Measurements from ENCODE around the gene RPS6KA2. TPM values are rescaled to one million over a fixed set of nuclear protein-coding genes. Genes with fewer than 3 reads are reported as not detected.

Gene RPS6KA2
- total and polyA plus RNA-seq, 2 donors (not counting 1 experiment from before 2014, with no cell fraction given): 2.2 to 16.0 TPM

DNA sequence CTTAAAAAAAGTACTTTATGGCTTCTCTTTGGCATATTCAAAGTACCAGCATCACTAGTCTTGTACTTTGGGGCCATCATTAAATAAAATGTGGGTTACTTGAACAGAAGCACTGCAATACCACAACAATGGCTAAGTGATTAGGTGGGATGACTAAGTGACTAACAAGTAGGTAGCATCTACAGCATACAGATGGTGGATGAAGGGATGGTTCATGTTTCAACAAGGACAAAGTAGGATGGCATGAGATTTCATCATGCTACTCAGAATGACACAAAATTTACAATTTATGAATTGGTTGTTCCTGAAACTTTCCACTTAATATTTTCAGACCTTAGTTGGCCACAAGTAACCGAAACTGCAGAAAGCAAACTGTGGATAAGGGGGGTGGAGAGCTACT lies 252.0 kb downstream of the RPS6KA2 start:
- H3K27me3 ChIP-seq (replicated peaks in 1 of 4; ENCODE audit: control extremely low read depth in 1 of 4, control insufficient read depth in 3 of 4, insufficient read depth in 4 of 4, low read length in 3 of 4): no peaks in the 10 kb centered on the region
- no peaks in the 10 kb centered on the region for H4K20me1 ChIP-seq (ENCODE audit: control insufficient read depth, insufficient read depth, low read length, poor library complexity, severe bottlenecking)
- no peaks in the 10 kb centered on the region for H3K4me1 Mint-ChIP-seq
- no peak for TF ChIP-seq EZH2 (IDR thresholded peaks at IDR 0.05; ENCODE audit: borderline replicate concordance, insufficient read depth, low read depth, low read length, poor library complexity, severe bottlenecking)
- TF ChIP-seq, protein P1, sequence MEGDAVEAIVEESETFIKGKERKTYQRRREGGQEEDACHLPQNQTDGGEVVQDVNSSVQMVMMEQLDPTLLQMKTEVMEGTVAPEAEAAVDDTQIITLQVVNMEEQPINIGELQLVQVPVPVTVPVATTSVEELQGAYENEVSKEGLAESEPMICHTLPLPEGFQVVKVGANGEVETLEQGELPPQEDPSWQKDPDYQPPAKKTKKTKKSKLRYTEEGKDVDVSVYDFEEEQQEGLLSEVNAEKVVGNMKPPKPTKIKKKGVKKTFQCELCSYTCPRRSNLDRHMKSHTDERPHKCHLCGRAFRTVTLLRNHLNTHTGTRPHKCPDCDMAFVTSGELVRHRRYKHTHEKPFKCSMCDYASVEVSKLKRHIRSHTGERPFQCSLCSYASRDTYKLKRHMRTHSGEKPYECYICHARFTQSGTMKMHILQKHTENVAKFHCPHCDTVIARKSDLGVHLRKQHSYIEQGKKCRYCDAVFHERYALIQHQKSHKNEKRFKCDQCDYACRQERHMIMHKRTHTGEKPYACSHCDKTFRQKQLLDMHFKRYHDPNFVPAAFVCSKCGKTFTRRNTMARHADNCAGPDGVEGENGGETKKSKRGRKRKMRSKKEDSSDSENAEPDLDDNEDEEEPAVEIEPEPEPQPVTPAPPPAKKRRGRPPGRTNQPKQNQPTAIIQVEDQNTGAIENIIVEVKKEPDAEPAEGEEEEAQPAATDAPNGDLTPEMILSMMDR (IDR thresholded peaks at IDR 0.05): no peak
- H3K4me3 Mint-ChIP-seq: no peak overlapping the region
- no peaks in the 10 kb centered on the region for H3K9me3 ChIP-seq (ENCODE audit: control extremely low read depth in 1 of 3, control insufficient read depth in 2 of 3, insufficient read depth in 1 of 3, low read length in 2 of 3)
- H3K4me3 ChIP-seq (ENCODE audit: control extremely low read depth in 1 of 5, extremely low read depth in 1 of 5, insufficient read depth in 1 of 5, low read depth in 2 of 5, low read length in 4 of 5): no peak overlapping the region
- no peaks in the 10 kb centered on the region for H3K9me3 Mint-ChIP-seq (ENCODE audit: insufficient read depth)
- DNase-seq: no peak
- intact Hi-C loops (cut with micrococcal nuclease): no loop called here
- no CpG with 5 or more reads among the region's 1 CpG for WGBS (ENCODE audit: insufficient coverage)
- H3K79me2 ChIP-seq (ENCODE audit: control insufficient read depth, insufficient read depth, low read length): no peaks in the 10 kb centered on the region
- no peaks in the 10 kb centered on the region for H3K36me3 ChIP-seq (replicated peaks in 1 of 2; ENCODE audit: control extremely low read depth in 1 of 2, control insufficient read depth in 1 of 2, extremely low read depth in 1 of 2, insufficient read depth in 2 of 2, low read length in 1 of 2)
- ChIA-PET CTCF (interaction anchor here (7.2 kb wide), 1 partner anchor 63 kb away, joined by 99 read pairs; no protein-coding TSS in a partner anchor), POLR2A (no interaction called here)
- no peak overlapping the region for H2AFZ ChIP-seq (ENCODE audit: insufficient read depth, low read depth, low read length, poor library complexity, severe bottlenecking)
- no peak overlapping the region for H3K9ac ChIP-seq (ENCODE audit: low read length)
- no peak overlapping the region for H3K27ac Mint-ChIP-seq
- no peak overlapping the region for H3K27ac ChIP-seq (ENCODE audit: low read length in 2 of 2)
- no peak for ATAC-seq (ENCODE audit: low read depth)
- no peaks in the 10 kb centered on the region for H3K4me1 ChIP-seq (ENCODE audit: control insufficient read depth in 2 of 2, insufficient read depth in 2 of 2, low read length in 2 of 2)
- no peak overlapping the region for H3K4me2 ChIP-seq (replicated peaks; ENCODE audit: low read depth, low read length, poor library complexity, severe bottlenecking)
- H3K27me3 Mint-ChIP-seq: no peaks in the 10 kb centered on the region

GRCh38 chr6:166370489-166370888 lies 256.6 kb downstream of the RPS6KA2 start:
- no peak overlapping the region for H3K4me3 ChIP-seq (ENCODE audit: control extremely low read depth in 1 of 5, extremely low read depth in 1 of 5, insufficient read depth in 1 of 5, low read depth in 2 of 5, low read length in 4 of 5)
- WGBS (ENCODE audit: insufficient coverage): no CpG with 5 or more reads among the region's 3 CpGs
- no peak for TF ChIP-seq EZH2 (IDR thresholded peaks at IDR 0.05; ENCODE audit: borderline replicate concordance, insufficient read depth, low read depth, low read length, poor library complexity, severe bottlenecking)
- TF ChIP-seq, protein P1 (IDR thresholded peaks at IDR 0.05): no peak
- H3K79me2 ChIP-seq (ENCODE audit: control insufficient read depth, insufficient read depth, low read length): no peaks in the 10 kb centered on the region
- H3K27me3 Mint-ChIP-seq: no peaks in the 10 kb centered on the region
- POLR2A ChIA-PET: no interaction called here
- no peaks in the 10 kb centered on the region for H3K27me3 ChIP-seq (replicated peaks in 1 of 4; ENCODE audit: control extremely low read depth in 1 of 4, control insufficient read depth in 3 of 4, insufficient read depth in 4 of 4, low read length in 3 of 4)
- no peak overlapping the region for H3K4me2 ChIP-seq (replicated peaks; ENCODE audit: low read depth, low read length, poor library complexity, severe bottlenecking)
- no peaks in the 10 kb centered on the region for H3K4me1 Mint-ChIP-seq
- H3K4me1 ChIP-seq (ENCODE audit: control insufficient read depth in 2 of 2, insufficient read depth in 2 of 2, low read length in 2 of 2): no peaks in the 10 kb centered on the region
- H3K9ac ChIP-seq (ENCODE audit: low read length): no peak overlapping the region
- H3K36me3 ChIP-seq (replicated peaks in 1 of 2; ENCODE audit: control extremely low read depth in 1 of 2, control insufficient read depth in 1 of 2, extremely low read depth in 1 of 2, insufficient read depth in 2 of 2, low read length in 1 of 2): peaks cover 0 to 4% of the 10 kb centered on the region in 2 experiments
- intact Hi-C loops (cut with micrococcal nuclease): no loop called here
- no peaks in the 10 kb centered on the region for H4K20me1 ChIP-seq (ENCODE audit: control insufficient read depth, insufficient read depth, low read length, poor library complexity, severe bottlenecking)
- CTCF ChIA-PET: interaction anchor here (1.0 kb wide), 1 partner anchor 11 kb away, joined by 4 read pairs; no protein-coding TSS in a partner anchor
- no peak overlapping the region for H3K27ac Mint-ChIP-seq
- no peak for ATAC-seq (ENCODE audit: low read depth)
- no peaks in the 10 kb centered on the region for H3K9me3 ChIP-seq (ENCODE audit: control extremely low read depth in 1 of 3, control insufficient read depth in 2 of 3, insufficient read depth in 1 of 3, low read length in 2 of 3)
- no peak overlapping the region for H3K4me3 Mint-ChIP-seq
- no peak overlapping the region for H2AFZ ChIP-seq (ENCODE audit: insufficient read depth, low read depth, low read length, poor library complexity, severe bottlenecking)
- H3K27ac ChIP-seq (ENCODE audit: low read length in 2 of 2): no peak overlapping the region
- H3K9me3 Mint-ChIP-seq (ENCODE audit: insufficient read depth): no peaks in the 10 kb centered on the region
- DNase-seq: no peak

Data from B cell (primary cell).